Raji (cell line): ENCODE measurements around the gene NAA10.

ENCODE experiments used
- POLR2A ChIP-seq: IDR thresholded peaks from 2 replicates; pipeline ENCODE4 v1.6.1; 2011; ENCODE audit warnings: low read depth, low read length, control low read depth; ENCODE audit not compliant: insufficient read depth

NAA10 gene

GRCh38 chrX:153902385-153902784 is 32.5 kb downstream of the NAA10 start:
- no peak for TF ChIP-seq POLR2A

- TF ChIP-seq POLR2A, result no peak
These were observed 33.1 kb downstream of the NAA10 start for GRCh38 chrX:153901753-153902140.

- TF ChIP-seq POLR2A, result peak; percentile 42; the same call in 1 of the 2 replicates
These were observed 33.7 kb downstream of the NAA10 start for GRCh38 chrX:153900831-153901752.

GRCh38 chrX:153897899-153898298 is 36.9 kb downstream of the NAA10 start:
- TF ChIP-seq POLR2A, result no peak

- no peak for TF ChIP-seq POLR2A
These were observed 45.7 kb downstream of the NAA10 start for GRCh38 chrX:153889123-153889522.

GRCh38 chrX:153888344-153888743 is 46.5 kb downstream of the NAA10 start:
- TF ChIP-seq POLR2A, result no peak

- no peak for TF ChIP-seq POLR2A
These were observed 47.5 kb downstream of the NAA10 start for GRCh38 chrX:153887385-153887784.

- no peak for TF ChIP-seq POLR2A
These were observed 47.9 kb downstream of the NAA10 start for GRCh38 chrX:153886915-153887314.

- TF ChIP-seq POLR2A, result no peak
These were observed 48.6 kb downstream of the NAA10 start, which contains the start of gene L1CAM for GRCh38 chrX:153885968-153886903. Gene L1CAM, minus strand, starts transcription at chrX:153886173. Its CDS starts 10,337 bp downstream, at chrX:153875836.

GRCh38 chrX:153885208-153885787 is 49.5 kb downstream of the NAA10 start:
- TF ChIP-seq POLR2A, result no peak

GRCh38 chrX:153884590-153884989 is 50.2 kb downstream of the NAA10 start:
- no peak for TF ChIP-seq POLR2A

GRCh38 chrX:153884136-153884535 is 50.7 kb downstream of the NAA10 start:
- no peak for TF ChIP-seq POLR2A

GRCh38 chrX:153883163-153883843 is 51.5 kb downstream of the NAA10 start:
- TF ChIP-seq POLR2A, result no peak

GRCh38 chrX:153882557-153882956 is 52.3 kb downstream of the NAA10 start:
- TF ChIP-seq POLR2A, result no peak
